Measurements from ENCODE around the gene MACROD2. TPM values are rescaled to one million over a fixed set of nuclear protein-coding genes. Genes with fewer than 3 reads are reported as not detected.

The MACROD2 gene
- total and polyA plus RNA-seq, 7 donors = 0.20 to 4.8 (median 0.87) TPM

- Histone ChIP-seq H3K4me3 (no peak overlapping the region), H3K27ac (no peak overlapping the region), H3K4me1 (no peaks in the 10 kb centered on the region), H3K27me3 (ENCODE audit: insufficient read depth in 3 of 3, low read length in 2 of 3) (no peaks in the 10 kb centered on the region), H3K36me3 (ENCODE audit: insufficient read depth in 1 of 2, low read depth in 1 of 2) (no peaks in the 10 kb centered on the region), H3K9me3 (no peaks in the 10 kb centered on the region)
- TF ChIP-seq CTCF (IDR thresholded peaks at IDR 0.05) = no peak
- ATAC-seq (no peak), DNase-seq (no peak)
- 73 to 81% (median 77%) methylated on average over 1 of the region's 1 CpG for WGBS, 3 donors
- intact Hi-C loops (cut with DNase I) = no loop called here
Observed at GRCh38 chr20:15922556-15922955, 1927.2 kb downstream of the MACROD2 start.

GRCh38 chr20:15923030-15923776 lies 1927.9 kb downstream of the MACROD2 start:
- no peaks in the 10 kb centered on the region for H3K4me1 ChIP-seq
- ATAC-seq = no peak
- 93 to 95% (median 95%) methylated on average over 8 of the region's 8 CpGs for WGBS, 3 donors

GRCh38 chr20:15924556-15924955 lies 1929.2 kb downstream of the MACROD2 start:
- no peaks in the 10 kb centered on the region for H3K4me1 ChIP-seq
- no peaks in the 10 kb centered on the region for H3K36me3 ChIP-seq (ENCODE audit: insufficient read depth in 1 of 2, low read depth in 1 of 2)
- H3K27ac ChIP-seq = no peak overlapping the region
- H3K9me3 ChIP-seq = no peaks in the 10 kb centered on the region
- no peak for ATAC-seq
- H3K4me3 ChIP-seq = no peak overlapping the region
- WGBS, 3 donors = 81 to 91% (median 86%) methylated on average over 1 of the region's 1 CpG
- TF ChIP-seq CTCF (IDR thresholded peaks at IDR 0.05) = no peak
- intact Hi-C loops (cut with DNase I) = no loop called here
- no peaks in the 10 kb centered on the region for H3K27me3 ChIP-seq (ENCODE audit: insufficient read depth in 3 of 3, low read length in 2 of 3)
- no peak for DNase-seq

More at GRCh38 chr20:15923030-15923776, 1927.9 kb downstream of the MACROD2 start:
- Histone ChIP-seq H3K36me3 (ENCODE audit: insufficient read depth in 1 of 2, low read depth in 1 of 2) (no peaks in the 10 kb centered on the region), H3K27me3 (ENCODE audit: insufficient read depth in 3 of 3, low read length in 2 of 3) (no peaks in the 10 kb centered on the region), H3K4me3 (no peak overlapping the region), H3K9me3 (no peaks in the 10 kb centered on the region), H3K27ac (no peak overlapping the region)
- no peak for DNase-seq
- no peak for TF ChIP-seq CTCF (IDR thresholded peaks at IDR 0.05)
- intact Hi-C loops (cut with DNase I) = no loop called here

- H3K4me1 ChIP-seq = no peaks in the 10 kb centered on the region
- TF ChIP-seq CTCF (IDR thresholded peaks at IDR 0.05) = no peak
- intact Hi-C loops (cut with DNase I) = no loop called here
- H3K27ac ChIP-seq = no peak overlapping the region
- no peak for ATAC-seq
- H3K4me3 ChIP-seq = no peak overlapping the region
- no peaks in the 10 kb centered on the region for H3K36me3 ChIP-seq (ENCODE audit: insufficient read depth in 1 of 2, low read depth in 1 of 2)
- DNase-seq = no peak
- H3K27me3 ChIP-seq (ENCODE audit: insufficient read depth in 3 of 3, low read length in 2 of 3) = no peaks in the 10 kb centered on the region
- WGBS, 3 donors = 89 to 91% (median 89%) methylated on average over 8 of the region's 8 CpGs
- no peaks in the 10 kb centered on the region for H3K9me3 ChIP-seq
Observed at GRCh38 chr20:15925376-15925775, 1930.1 kb downstream of the MACROD2 start.

Data from psoas muscle (tissue), 8 donors.